ENCODE results near the gene TPCN1. TPM values are rescaled to one million over a fixed set of nuclear protein-coding genes. Genes with fewer than 3 reads are reported as not detected.
A peak's percentile ranks its signal among the peaks of the same experiment; 100 is the strongest.

The TPCN1 gene
- total RNA-seq, 1 experiment from 2014 or later, result 42.7 TPM

- Histone ChIP-seq H3K79me2 (ENCODE audit: low read depth) (peaks cover 54% of the 10 kb centered on the region), H3K27me3 (ENCODE audit: insufficient read depth, low read depth) (no peaks in the 10 kb centered on the region), H3K27ac (peak overlapping the region; percentile 83), H3K9me3 (ENCODE audit: insufficient read depth, low read depth) (no peaks in the 10 kb centered on the region), H3K4me1 (replicated peaks; ENCODE audit: insufficient read depth) (peaks cover 77% of the 10 kb centered on the region), H4K20me1 (ENCODE audit: insufficient read depth) (0 out of 2 replicates have a peak, but pooled peaks cover 7% of the 10 kb centered on the region), H3F3A (ENCODE audit: insufficient read depth, low read depth) (peaks cover 69% of the 10 kb centered on the region), H3K9me2 (ENCODE audit: insufficient read depth) (no peaks in the 10 kb centered on the region), H2AFZ (no peak overlapping the region), H3K4me3 (no peak overlapping the region), H3K36me3 (ENCODE audit: low read depth) (no peaks in the 10 kb centered on the region), H3K4me2 (no peak overlapping the region)
- DNase-seq, result no peak
- ChIA-PET CTCF (no interaction called here), POLR2A (ENCODE audit: unreplicated experiment) (no interaction called here)
- TF ChIP-seq CTCF (conservative IDR thresholded peaks at IDR 0.05) (no peak), EZH2 (IDR thresholded peaks at IDR 0.05; ENCODE audit: low read depth) (no peak)
- BruUV-seq (replicated peaks), result no TSS peak
- intact Hi-C loops (cut with micrococcal nuclease; ENCODE audit: unreplicated experiment), result loop anchor here (5.0 kb wide), 1 partner anchor 47 kb away; no protein-coding TSS in a partner anchor
These were observed 23.3 kb downstream of the TPCN1 start for GRCh38 chr12:113244478-113244958.

DNA sequence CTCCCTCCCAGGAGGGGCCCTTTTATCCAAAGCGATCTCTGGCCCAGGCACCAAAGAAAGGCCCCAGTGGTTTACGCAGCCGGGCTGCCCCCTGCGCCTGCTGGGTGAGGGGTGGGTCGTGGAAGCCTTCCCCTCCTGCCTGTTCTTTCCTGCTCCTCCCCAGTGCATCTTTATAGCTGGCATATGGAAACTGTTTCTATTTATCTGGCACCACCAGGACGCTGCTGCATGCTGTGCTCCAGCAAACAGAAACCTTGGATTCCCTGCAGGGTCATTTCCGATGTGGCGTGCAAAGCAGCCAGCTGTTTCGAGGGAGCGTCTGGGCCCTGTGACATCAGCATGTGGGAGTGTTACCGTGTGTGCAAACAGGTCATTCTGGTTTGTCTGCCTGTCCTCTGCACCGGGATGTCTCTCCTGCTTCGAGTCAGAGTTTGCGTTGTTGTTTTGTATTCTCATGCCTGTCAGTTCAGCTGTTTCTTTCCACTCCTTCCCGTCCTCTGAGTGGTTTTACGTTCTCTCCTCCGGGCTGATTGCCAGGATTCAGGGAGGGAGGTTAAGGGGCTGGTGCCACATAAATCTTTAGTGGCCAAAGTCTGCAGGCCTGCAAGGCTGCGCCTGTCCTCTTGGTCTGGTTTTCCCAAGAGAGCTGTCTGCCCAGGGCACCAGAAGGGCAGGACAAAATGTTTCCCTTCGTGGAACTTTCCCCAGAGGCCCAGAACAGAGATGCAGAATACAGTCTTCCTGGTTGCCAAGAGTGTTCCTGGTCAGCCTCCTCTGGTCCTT is 24.6 kb downstream of the TPCN1 start:
- peak overlapping the region; percentile 24; the same call in 1 of the 2 replicates for H3K4me3 ChIP-seq
- 0 out of 2 replicates have a peak, but pooled peaks cover 7% of the 10 kb centered on the region for H4K20me1 ChIP-seq (ENCODE audit: insufficient read depth)
- peak overlapping the region; percentile 76 for H3K4me2 ChIP-seq
- peak overlapping the region; percentile 83 for H3K27ac ChIP-seq
- no peaks in the 10 kb centered on the region for H3K36me3 ChIP-seq (ENCODE audit: low read depth)
- peaks cover 55% of the 10 kb centered on the region for H3F3A ChIP-seq (ENCODE audit: insufficient read depth, low read depth)
- no peaks in the 10 kb centered on the region for H3K27me3 ChIP-seq (ENCODE audit: insufficient read depth, low read depth)
- no peaks in the 10 kb centered on the region for H3K9me2 ChIP-seq (ENCODE audit: insufficient read depth)
- intact Hi-C loops (cut with micrococcal nuclease; ENCODE audit: unreplicated experiment), result loop anchor here (1.0 to 2.0 kb wide), 3 partner anchors 15 to 53 kb away; partner anchors contain the start of gene TPCN1
- peaks cover 61% of the 10 kb centered on the region for H3K79me2 ChIP-seq (ENCODE audit: low read depth)
- ChIA-PET CTCF (interaction anchor here (0.5 to 0.6 kb wide), 2 partner anchors 10 to 23 kb away, joined by 3 read pairs; no protein-coding TSS in a partner anchor), POLR2A (ENCODE audit: unreplicated experiment) (interaction anchor here (0.5 to 0.6 kb wide), 2 partner anchors 201 to 1233 kb away, joined by 3 read pairs; partner anchors contain the start of genes ERP29 and TMEM116)
- BruUV-seq (replicated peaks), result no TSS peak
- no peak for TF ChIP-seq EZH2 (IDR thresholded peaks at IDR 0.05; ENCODE audit: low read depth)
- no peak for TF ChIP-seq CTCF (conservative IDR thresholded peaks at IDR 0.05)
- DNase-seq, result peak; percentile 88 to 96
- no peaks in the 10 kb centered on the region for H3K9me3 ChIP-seq (ENCODE audit: insufficient read depth, low read depth)
- H3K4me1 ChIP-seq (replicated peaks; ENCODE audit: insufficient read depth), result peaks cover 63% of the 10 kb centered on the region
- no peak overlapping the region for H2AFZ ChIP-seq

GRCh38 chr12:113246478-113247122 is 25.3 kb downstream of the TPCN1 start:
- Histone ChIP-seq H2AFZ (no peak overlapping the region), H3K27me3 (ENCODE audit: insufficient read depth, low read depth) (no peaks in the 10 kb centered on the region), H3F3A (ENCODE audit: insufficient read depth, low read depth) (peaks cover 48% of the 10 kb centered on the region), H3K4me3 (peak overlapping the region; percentile 24; the same call in 1 of the 2 replicates), H3K4me1 (replicated peaks; ENCODE audit: insufficient read depth) (peaks cover 56% of the 10 kb centered on the region), H3K27ac (peak overlapping the region; percentile 83), H4K20me1 (ENCODE audit: insufficient read depth) (0 out of 2 replicates have a peak, but pooled peaks cover 7% of the 10 kb centered on the region), H3K9me2 (ENCODE audit: insufficient read depth) (no peaks in the 10 kb centered on the region), H3K36me3 (ENCODE audit: low read depth) (no peaks in the 10 kb centered on the region), H3K79me2 (ENCODE audit: low read depth) (peaks cover 61% of the 10 kb centered on the region), H3K9me3 (ENCODE audit: insufficient read depth, low read depth) (no peaks in the 10 kb centered on the region), H3K4me2 (peak overlapping the region; percentile 76)
- no TSS peak for BruUV-seq (replicated peaks)
- TF ChIP-seq EZH2 (IDR thresholded peaks at IDR 0.05; ENCODE audit: low read depth) (no peak), CTCF (conservative IDR thresholded peaks at IDR 0.05) (no peak)
- DNase-seq, result peak; percentile 31 to 52
- ChIA-PET POLR2A (ENCODE audit: unreplicated experiment) (interaction anchor here (0.6 kb wide), 1 partner anchor 21 kb away, joined by 6 read pairs; no protein-coding TSS in a partner anchor), CTCF (no interaction called here)
- intact Hi-C loops (cut with micrococcal nuclease; ENCODE audit: unreplicated experiment), result loop anchor here (1.0 to 2.0 kb wide), 3 partner anchors 15 to 53 kb away; partner anchors contain the start of gene TPCN1

Data from PC-9 (cell line).